DMS 273 (cell line): ENCODE measurements around the gene HMGXB3.

Source experiments
- DNase-seq: peaks from one replicate; lab custom pipeline; 2025; ENCODE audit not compliant: unreplicated experiment; lab: John Stamatoyannopoulos, UW

The HMGXB3 gene

GRCh38 chr5:150000256-150000989, at the start of gene HMGXB3, which contains the start of gene TIGD6:
HMGXB3 (plus strand) TSS chr5:150000739; CDS start chr5:150004853, 4,114 bp downstream.
TIGD6 (minus strand) TSS chr5:150000654; CDS start chr5:149996348, 4,306 bp downstream.
- peak; percentile 98 for DNase-seq

- DNase-seq, result no peak
Observed at GRCh38 chr5:149951138-149951749, 49.3 kb upstream of the HMGXB3 start.

- DNase-seq, result no peak
Observed at GRCh38 chr5:149953436-149954121, 47.0 kb upstream of the HMGXB3 start.

DNA sequence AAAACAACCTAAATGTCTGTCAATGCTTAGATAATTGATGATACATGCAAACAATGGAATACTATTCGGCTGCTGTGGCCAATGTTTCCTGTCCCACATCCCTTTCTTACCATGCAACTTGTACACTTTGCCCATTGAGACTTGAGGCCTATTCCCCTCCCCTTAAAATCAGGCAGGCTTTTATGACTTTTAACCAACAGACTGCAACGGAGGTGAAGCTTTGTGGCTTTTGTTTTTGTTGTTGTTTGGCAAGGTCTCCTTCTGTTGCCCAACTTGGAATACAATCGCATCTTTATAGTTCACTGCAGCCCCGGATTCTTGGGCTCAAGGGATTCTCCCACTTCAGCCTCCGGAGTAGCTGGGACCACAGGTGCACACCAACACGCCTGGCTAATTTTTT, 45.7 kb upstream of the HMGXB3 start:
- no peak for DNase-seq

DNA sequence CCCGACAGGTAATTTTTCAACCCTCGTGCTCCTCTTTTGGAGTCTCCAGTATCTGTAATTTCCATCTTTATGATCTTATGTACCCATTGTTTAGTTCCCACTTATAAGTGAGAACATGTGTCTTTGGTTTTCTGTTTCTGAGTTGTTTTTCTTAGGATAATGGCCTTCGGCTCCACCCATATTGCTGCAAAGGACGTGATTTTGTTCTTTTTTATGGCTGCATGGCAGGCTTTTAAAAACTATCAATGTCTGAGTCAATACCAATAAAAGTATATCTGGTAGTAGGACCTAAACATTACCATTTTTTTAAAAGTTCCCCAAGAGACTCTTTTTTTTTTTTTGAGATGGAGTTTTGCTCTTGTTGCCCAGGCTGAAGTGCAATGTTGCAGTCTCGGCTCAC, 43.9 kb upstream of the HMGXB3 start:
- DNase-seq, result no peak

GRCh38 chr5:149957855-149958254, 42.7 kb upstream of the HMGXB3 start:
- no peak for DNase-seq

DNA sequence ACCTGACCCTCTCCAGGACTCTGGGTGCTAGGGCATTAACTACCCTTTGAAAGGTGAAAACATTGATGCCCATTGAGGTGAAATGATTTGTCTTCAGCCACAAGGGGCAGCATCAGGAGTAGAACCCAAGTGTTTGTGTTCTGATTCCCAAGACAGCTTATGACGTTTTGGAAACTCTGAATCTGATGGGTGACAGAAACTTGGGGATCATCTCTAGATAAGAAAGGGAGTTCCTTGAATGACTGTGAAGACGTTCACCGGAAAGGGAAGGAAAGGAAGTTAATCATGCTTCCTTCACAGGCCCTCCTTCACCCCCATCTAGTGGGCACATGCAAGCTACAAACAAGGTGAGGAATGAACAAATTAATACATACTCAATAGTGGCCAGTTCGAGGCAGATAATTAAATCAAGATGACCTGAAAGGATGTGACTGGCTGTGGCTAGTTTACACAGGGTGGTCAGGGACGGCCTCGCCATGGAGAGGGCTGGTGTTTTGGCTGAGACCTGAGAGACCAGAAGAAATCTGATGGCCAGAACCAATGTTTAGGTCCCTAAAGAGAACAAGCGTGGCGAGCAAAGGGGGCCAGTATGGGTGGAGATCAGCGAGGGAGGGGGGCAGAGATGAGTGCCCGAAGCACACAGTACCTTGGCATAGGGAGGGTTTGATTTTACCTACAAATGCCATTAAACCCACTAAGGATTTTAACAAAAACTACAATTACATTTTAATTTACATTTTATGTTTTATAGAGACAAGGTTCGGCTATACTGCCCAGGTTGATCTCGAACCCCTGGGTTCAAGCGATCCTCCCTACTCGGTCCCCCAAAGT, 40.9 kb upstream of the HMGXB3 start:
- DNase-seq, result peak; percentile 64

- peak; percentile 99 for DNase-seq
Observed at GRCh38 chr5:149960272-149961185, 40.0 kb upstream of the HMGXB3 start, which contains the start of gene SLC26A2. SLC26A2 (plus strand) TSS chr5:149960758; CDS start chr5:149977653, 16,895 bp downstream.

DNA sequence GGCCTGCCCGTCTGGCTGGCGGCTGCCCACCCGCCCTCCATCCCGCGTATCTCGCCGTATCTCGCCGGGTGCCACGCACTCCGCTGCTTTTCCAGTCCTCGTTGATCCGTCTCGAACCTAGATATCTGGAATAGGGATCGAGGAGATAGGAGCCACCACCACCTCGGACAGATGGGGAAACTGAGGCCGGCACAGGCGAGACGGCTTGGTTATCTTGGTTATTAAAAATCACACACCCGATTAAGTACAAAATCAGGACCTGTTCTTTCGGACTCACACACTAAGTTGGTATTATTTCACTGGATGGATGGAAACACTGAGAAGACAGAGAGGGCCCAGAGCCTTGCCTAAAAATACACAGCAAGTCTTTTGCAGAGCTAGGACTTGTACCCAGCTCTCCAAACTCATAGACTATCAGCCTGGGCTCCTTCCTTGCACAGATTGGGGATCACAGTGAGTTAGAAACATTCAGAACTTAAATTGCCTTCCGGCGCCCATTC, 39.3 kb upstream of the HMGXB3 start:
- peak; percentile 55 for DNase-seq

DNA sequence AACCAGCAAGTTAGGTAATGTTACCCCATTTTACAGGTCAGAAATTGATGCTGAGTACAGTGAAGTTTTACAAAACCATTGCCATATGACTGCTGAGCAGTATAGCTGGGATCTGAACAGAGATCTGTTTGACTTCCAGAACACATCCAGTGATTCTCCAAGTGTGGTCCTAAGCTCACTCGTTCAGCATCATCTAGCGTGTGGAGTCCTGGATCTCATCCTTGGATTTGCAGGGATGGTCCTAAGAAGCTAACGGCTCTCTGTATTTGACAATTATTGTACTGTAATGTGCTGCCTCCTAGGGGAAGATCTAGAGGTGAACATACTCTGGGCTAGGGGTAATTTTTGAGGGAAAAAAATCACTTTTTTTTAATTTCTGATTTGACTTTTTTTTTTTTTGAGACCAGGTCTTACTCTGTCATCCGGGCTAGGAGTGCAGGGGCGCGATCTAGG, 38.6 kb upstream of the HMGXB3 start:
- peak; percentile 50 for DNase-seq

DNA sequence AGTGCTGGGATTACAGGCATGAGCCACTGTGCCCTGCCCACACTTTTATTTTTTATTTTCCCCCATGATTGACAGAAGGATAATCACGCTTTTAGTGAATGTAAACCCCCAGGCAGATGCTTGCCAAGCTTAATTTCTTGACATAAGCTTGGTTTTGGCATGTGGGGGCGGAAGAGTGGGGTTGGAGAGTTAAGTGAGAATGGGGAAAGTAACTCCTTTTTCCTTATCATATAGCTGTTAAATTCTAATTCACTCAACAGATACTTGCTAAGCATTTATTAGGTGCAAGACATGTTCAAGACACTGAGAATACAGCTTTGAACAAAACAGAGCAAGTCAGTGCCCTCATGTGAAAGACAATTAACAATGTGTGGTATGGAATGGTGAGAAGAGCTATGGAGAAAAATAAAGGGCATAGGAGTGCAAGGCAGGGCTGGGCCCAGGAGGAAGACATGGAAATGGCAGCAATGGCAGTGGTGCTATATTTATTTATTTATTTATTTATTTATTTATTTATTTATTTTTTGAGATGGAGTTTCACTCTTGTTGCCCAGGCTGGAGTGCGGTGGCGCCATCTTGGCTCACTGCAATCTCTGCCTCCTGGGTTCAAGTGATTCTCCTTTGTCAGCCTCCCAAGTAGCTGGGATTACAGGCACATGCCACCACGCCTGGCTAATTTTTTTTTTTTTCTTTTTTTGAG, 37.8 kb upstream of the HMGXB3 start:
- DNase-seq, result no peak

- DNase-seq, result no peak
Observed at GRCh38 chr5:149963729-149964128, 36.8 kb upstream of the HMGXB3 start.

GRCh38 chr5:149966946-149967345, 33.6 kb upstream of the HMGXB3 start:
- DNase-seq, result no peak

GRCh38 chr5:149969181-149969930, 31.2 kb upstream of the HMGXB3 start:
- no peak for DNase-seq

- no peak for DNase-seq
Observed at GRCh38 chr5:149975409-149975808, 25.1 kb upstream of the HMGXB3 start.

DNA sequence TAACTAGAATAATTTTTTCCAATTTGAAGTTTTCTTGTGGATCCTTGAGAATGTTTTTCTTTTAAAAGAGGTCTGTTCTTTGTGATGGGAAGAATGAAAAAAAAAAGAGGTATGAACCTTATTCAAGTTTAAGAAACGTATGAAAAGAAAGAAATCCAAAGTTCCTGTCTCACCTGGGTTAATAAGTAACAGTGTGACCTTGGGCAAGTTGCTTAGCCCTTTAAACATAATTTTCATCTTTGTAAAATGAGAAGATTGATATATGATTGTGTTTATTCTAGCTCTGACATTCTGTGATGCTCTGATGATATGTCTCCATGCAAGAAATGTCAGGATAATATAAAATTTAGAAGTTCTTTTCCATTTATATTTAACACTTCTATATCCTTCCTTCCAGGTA, 20.6 kb upstream of the HMGXB3 start:
- DNase-seq, result no peak

- DNase-seq, result no peak
Observed at GRCh38 chr5:149981206-149981605, 19.3 kb upstream of the HMGXB3 start.

GRCh38 chr5:149982505-149982904, 18.0 kb upstream of the HMGXB3 start:
- DNase-seq, result no peak
